ENCODE measurements around the gene EIF4G3. TPM values are rescaled to one million over a fixed set of nuclear protein-coding genes. Genes with fewer than 3 reads are reported as not detected.

The EIF4G3 gene
- total RNA-seq, 2 donors from 2014 or later, result 33.4 to 38.5 TPM

GRCh38 chr1:20875198-20875973, 301.3 kb downstream of the EIF4G3 start:
- H3K27me3 ChIP-seq, result no peaks in the 10 kb centered on the region
- H3K36me3 ChIP-seq, result no peaks in the 10 kb centered on the region
- no peak for DNase-seq (ENCODE audit: low spot score)
- TF ChIP-seq, protein P1, sequence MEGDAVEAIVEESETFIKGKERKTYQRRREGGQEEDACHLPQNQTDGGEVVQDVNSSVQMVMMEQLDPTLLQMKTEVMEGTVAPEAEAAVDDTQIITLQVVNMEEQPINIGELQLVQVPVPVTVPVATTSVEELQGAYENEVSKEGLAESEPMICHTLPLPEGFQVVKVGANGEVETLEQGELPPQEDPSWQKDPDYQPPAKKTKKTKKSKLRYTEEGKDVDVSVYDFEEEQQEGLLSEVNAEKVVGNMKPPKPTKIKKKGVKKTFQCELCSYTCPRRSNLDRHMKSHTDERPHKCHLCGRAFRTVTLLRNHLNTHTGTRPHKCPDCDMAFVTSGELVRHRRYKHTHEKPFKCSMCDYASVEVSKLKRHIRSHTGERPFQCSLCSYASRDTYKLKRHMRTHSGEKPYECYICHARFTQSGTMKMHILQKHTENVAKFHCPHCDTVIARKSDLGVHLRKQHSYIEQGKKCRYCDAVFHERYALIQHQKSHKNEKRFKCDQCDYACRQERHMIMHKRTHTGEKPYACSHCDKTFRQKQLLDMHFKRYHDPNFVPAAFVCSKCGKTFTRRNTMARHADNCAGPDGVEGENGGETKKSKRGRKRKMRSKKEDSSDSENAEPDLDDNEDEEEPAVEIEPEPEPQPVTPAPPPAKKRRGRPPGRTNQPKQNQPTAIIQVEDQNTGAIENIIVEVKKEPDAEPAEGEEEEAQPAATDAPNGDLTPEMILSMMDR (IDR thresholded peaks at IDR 0.05), result no peak
- H3K27ac ChIP-seq, result no peak overlapping the region
- no peaks in the 10 kb centered on the region for H3K9me3 ChIP-seq
- no peaks in the 10 kb centered on the region for H3K4me1 ChIP-seq
- H3K4me3 ChIP-seq, result no peak overlapping the region

DNA sequence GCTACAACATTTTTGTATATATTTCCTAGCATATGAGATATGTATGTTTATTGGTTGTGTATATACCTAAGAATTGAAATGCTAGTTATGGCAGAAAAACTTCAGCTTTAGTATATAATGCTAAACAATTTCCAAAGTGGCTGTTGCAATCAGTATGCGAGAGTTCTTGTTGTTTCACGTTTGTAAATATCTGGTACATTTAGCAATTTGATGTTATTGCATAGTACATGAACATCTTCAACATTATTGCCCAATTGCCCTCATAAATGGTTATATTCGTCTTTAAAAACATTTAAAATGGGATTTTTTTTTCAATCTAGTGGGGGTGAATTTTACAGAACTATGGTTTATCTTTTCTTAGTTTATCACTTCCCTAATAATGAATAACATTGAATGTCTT, 303.4 kb downstream of the EIF4G3 start:
- Histone ChIP-seq H3K9me3 (no peaks in the 10 kb centered on the region), H3K4me1 (no peaks in the 10 kb centered on the region), H3K27ac (no peak overlapping the region), H3K4me3 (no peak overlapping the region), H3K36me3 (no peaks in the 10 kb centered on the region), H3K27me3 (no peaks in the 10 kb centered on the region)
- DNase-seq (ENCODE audit: low spot score), result no peak
- TF ChIP-seq, protein P1 (IDR thresholded peaks at IDR 0.05), result no peak

DNA sequence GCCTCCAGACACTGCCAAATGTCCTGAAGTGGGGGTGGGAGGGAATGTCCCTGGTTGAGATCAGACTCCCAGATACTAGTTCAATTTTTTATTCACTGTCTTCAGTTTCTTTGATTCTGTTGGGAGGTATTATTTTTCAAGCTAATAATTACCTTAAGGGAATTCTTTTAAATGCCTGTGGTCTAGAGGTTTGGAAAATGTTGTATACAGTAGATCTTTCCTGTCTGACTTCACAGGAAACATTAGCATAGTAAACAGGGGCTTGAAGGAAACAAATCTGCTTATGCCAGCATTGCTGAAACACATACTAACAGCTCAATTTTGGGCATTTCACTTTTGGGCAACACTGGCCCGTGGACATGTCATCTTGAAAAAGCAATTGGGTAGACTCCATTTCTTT, 305.3 kb downstream of the EIF4G3 start:
- Histone ChIP-seq H3K36me3 (no peaks in the 10 kb centered on the region), H3K4me1 (no peaks in the 10 kb centered on the region), H3K27ac (no peak overlapping the region), H3K4me3 (no peak overlapping the region), H3K27me3 (no peaks in the 10 kb centered on the region), H3K9me3 (no peaks in the 10 kb centered on the region)
- DNase-seq (ENCODE audit: low spot score), result no peak
- TF ChIP-seq, protein P1 (IDR thresholded peaks at IDR 0.05), result no peak

GRCh38 chr1:20870718-20871117, 306.0 kb downstream of the EIF4G3 start:
- Histone ChIP-seq H3K27ac (no peak overlapping the region), H3K9me3 (no peaks in the 10 kb centered on the region), H3K4me1 (no peaks in the 10 kb centered on the region), H3K36me3 (no peaks in the 10 kb centered on the region), H3K27me3 (no peaks in the 10 kb centered on the region), H3K4me3 (no peak overlapping the region)
- TF ChIP-seq, protein P1 (IDR thresholded peaks at IDR 0.05), result no peak
- DNase-seq (ENCODE audit: low spot score), result no peak

GRCh38 chr1:20868263-20868662, 308.4 kb downstream of the EIF4G3 start:
- H3K4me3 ChIP-seq, result no peak overlapping the region
- peaks cover 17% of the 10 kb centered on the region for H3K36me3 ChIP-seq
- no peak for DNase-seq (ENCODE audit: low spot score)
- TF ChIP-seq, protein P1 (IDR thresholded peaks at IDR 0.05), result no peak
- H3K27me3 ChIP-seq, result no peaks in the 10 kb centered on the region
- no peaks in the 10 kb centered on the region for H3K4me1 ChIP-seq
- H3K9me3 ChIP-seq, result no peaks in the 10 kb centered on the region
- no peak overlapping the region for H3K27ac ChIP-seq

GRCh38 chr1:20867847-20868246, 308.9 kb downstream of the EIF4G3 start:
- no peak for DNase-seq (ENCODE audit: low spot score)
- no peaks in the 10 kb centered on the region for H3K4me1 ChIP-seq
- peaks cover 18% of the 10 kb centered on the region for H3K36me3 ChIP-seq
- H3K27ac ChIP-seq, result no peak overlapping the region
- H3K4me3 ChIP-seq, result no peak overlapping the region
- TF ChIP-seq, protein P1 (IDR thresholded peaks at IDR 0.05), result no peak
- H3K27me3 ChIP-seq, result no peaks in the 10 kb centered on the region
- no peaks in the 10 kb centered on the region for H3K9me3 ChIP-seq

Data from right atrium auricular region (tissue), 2 donors.